GM10266 (cell line): ENCODE measurements around the gene PRDM1.

Experiments used
- DNase-seq: peaks from one replicate; pipeline ENCODE4 v3.0.0; 2012; ENCODE audit errors: extremely low spot score
- TF ChIP-seq, protein P1 (sequence below): IDR thresholded peaks from 2 replicates; pipeline ENCODE4 v1.5.1; 2012; ENCODE audit warnings: mild to moderate bottlenecking, low read depth; ENCODE audit not compliant: control insufficient read depth, insufficient read depth; ENCODE audit errors: missing control alignments

The PRDM1 gene

GRCh38 chr6:106106276-106107042 lies 20.3 kb downstream of the PRDM1 start:
- DNase-seq, result no peak
- TF ChIP-seq, protein P1, sequence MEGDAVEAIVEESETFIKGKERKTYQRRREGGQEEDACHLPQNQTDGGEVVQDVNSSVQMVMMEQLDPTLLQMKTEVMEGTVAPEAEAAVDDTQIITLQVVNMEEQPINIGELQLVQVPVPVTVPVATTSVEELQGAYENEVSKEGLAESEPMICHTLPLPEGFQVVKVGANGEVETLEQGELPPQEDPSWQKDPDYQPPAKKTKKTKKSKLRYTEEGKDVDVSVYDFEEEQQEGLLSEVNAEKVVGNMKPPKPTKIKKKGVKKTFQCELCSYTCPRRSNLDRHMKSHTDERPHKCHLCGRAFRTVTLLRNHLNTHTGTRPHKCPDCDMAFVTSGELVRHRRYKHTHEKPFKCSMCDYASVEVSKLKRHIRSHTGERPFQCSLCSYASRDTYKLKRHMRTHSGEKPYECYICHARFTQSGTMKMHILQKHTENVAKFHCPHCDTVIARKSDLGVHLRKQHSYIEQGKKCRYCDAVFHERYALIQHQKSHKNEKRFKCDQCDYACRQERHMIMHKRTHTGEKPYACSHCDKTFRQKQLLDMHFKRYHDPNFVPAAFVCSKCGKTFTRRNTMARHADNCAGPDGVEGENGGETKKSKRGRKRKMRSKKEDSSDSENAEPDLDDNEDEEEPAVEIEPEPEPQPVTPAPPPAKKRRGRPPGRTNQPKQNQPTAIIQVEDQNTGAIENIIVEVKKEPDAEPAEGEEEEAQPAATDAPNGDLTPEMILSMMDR, result no peak

DNA sequence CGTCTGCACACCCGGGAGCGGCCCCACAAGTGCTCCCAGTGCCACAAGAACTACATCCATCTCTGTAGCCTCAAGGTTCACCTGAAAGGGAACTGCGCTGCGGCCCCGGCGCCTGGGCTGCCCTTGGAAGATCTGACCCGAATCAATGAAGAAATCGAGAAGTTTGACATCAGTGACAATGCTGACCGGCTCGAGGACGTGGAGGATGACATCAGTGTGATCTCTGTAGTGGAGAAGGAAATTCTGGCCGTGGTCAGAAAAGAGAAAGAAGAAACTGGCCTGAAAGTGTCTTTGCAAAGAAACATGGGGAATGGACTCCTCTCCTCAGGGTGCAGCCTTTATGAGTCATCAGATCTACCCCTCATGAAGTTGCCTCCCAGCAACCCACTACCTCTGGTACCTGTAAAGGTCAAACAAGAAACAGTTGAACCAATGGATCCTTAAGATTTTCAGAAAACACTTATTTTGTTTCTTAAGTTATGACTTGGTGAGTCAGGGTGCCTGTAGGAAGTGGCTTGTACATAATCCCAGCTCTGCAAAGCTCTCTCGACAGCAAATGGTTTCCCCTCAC lies 21.0 kb downstream of the PRDM1 start:
- TF ChIP-seq, protein P1, result no peak
- no peak for DNase-seq

- TF ChIP-seq, protein P1, result no peak
- no peak for DNase-seq
Measured at GRCh38 chr6:106108129-106108528, 22.0 kb downstream of the PRDM1 start.

GRCh38 chr6:106109029-106109428 lies 22.9 kb downstream of the PRDM1 start:
- no peak for DNase-seq
- TF ChIP-seq, protein P1, result no peak

GRCh38 chr6:106110164-106110826 lies 24.2 kb downstream of the PRDM1 start:
- DNase-seq, result no peak
- TF ChIP-seq, protein P1, result no peak

DNA sequence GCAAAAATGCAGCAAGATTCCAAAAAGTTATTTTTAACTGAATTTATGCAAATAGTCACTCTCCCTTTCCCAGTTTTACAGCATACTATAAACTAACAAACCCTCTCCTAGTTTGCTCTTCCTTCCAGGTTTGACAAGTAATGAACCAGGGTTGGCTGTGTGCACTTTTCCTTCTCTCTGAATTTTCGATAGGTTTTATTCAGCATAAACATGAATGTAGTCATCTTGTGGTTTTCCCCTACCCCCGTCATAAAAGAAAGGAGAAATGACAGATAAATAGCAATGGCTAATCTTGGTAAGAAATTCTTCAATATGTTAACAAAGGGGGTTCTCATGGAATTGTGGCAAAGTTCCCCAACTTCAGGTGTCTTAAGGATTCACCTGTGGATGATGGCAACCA lies 26.3 kb downstream of the PRDM1 start:
- TF ChIP-seq, protein P1, result no peak
- DNase-seq, result no peak
